HG03196 (cell line): ENCODE data around the gene CTBP1.
A peak's percentile ranks its signal among the peaks of the same experiment; 100 is the strongest.

Source experiments
- ATAC-seq: cut with Tn5 transposase; IDR thresholded peaks from one replicate; pipeline ENCODE4 v1.9.1; 2021; ENCODE audit not compliant: unreplicated experiment

CTBP1 gene

DNA sequence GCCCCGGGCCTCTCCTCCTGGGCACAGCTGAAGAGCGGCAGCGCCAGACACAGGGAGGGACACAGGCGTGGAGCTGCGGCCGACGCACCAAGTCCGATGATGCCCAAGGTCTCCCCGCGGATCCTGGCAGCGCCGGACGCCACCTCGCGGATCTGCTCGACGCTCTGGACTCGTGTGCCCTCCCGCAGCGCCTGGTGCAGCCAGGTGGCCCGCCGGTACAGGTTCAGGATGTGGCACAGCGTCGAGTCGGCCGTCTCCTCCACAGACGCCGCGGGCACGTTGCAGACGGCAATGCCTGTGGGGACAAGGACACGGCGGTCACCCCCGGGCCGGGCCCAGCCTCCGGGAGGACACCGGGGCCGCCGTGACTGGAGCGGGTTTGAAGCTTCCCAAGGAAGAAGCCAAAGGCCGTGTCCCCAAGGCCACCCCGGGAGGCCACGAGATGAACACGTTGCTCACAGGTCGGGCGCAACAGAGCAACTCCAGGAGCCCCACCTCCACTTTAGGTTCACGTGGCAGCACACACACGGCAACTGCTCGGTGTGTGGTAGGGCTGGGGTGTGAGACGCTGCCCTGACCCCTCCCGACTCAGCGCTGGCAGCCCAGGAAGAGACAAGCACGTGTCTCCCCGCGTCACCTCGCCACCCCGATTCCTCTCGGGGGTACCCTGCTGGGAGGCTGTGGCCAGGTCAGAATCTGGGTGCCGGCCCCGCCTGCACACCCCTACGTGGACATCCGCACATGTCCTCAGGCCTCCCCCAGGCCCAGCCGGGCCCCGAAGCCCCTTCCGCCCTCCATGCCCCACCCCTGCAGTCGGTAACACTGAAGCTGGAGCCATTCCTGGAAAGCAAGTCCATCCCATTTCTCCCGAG, 23.4 kb downstream of the CTBP1 start:
- ATAC-seq, result no peak

- no peak for ATAC-seq
Measured at GRCh38 chr4:1223841-1224809, 24.8 kb downstream of the CTBP1 start.

GRCh38 chr4:1222938-1223690, 25.8 kb downstream of the CTBP1 start:
- no peak for ATAC-seq

GRCh38 chr4:1222036-1222789, 26.7 kb downstream of the CTBP1 start:
- ATAC-seq, result no peak

DNA sequence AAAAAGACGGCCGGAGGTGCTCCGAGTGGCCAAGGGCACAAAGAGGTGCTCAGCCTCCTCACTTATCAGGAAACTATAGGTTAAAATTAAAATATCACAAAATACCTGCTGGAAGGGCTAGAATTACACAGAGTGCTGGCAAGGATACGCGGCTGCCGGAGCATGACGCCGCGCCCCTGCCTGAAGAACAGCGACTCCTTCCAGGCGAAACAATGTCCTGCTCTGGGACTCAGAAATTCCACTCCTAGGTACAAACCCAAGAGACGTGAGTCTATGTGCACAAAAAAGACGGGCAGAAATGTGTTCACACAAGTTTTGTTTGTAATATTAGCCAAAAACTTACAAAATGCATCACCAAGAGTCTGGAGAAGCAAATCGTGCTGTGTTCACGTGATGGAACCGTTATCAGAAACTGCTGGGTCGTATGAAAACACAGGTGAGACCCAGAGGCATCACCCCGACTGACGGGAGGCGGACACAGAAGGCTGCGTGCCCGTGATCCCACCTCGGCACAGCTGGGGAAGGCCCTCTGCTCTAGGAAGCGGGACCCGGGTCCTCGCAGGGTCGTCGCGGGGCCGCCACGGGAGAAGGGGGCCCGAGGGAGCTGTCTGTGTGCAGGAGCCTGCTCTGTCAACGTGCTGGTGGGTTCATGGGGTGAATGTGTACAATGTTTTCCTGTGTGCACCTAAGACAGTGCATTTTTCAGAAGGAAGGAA, 27.6 kb downstream of the CTBP1 start:
- no peak for ATAC-seq

DNA sequence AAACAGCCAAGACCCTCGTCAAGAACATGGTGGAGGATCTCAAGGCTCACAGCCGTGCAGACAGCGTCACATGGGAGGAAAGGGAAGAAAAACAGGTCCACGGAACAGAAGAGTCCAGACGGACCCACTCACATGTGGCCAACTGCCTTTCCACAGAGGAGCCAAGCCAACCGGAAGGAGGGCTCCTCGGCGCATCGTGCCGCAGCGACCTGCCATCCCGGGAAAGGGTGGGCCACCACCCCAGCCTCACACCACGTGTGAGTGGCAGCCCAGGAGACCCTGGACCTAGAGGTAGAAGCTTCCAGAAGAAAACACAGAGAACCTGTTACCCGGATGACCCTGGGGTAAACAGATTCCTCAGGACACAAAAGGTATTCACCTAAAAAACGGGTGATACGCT, 28.4 kb downstream of the CTBP1 start:
- no peak for ATAC-seq

GRCh38 chr4:1219566-1219950, 29.4 kb downstream of the CTBP1 start:
- no peak for ATAC-seq

GRCh38 chr4:1218634-1219565, 30.0 kb downstream of the CTBP1 start:
- ATAC-seq, result peak; percentile 66

- ATAC-seq, result no peak
Measured at GRCh38 chr4:1217366-1217765, 31.6 kb downstream of the CTBP1 start.

DNA sequence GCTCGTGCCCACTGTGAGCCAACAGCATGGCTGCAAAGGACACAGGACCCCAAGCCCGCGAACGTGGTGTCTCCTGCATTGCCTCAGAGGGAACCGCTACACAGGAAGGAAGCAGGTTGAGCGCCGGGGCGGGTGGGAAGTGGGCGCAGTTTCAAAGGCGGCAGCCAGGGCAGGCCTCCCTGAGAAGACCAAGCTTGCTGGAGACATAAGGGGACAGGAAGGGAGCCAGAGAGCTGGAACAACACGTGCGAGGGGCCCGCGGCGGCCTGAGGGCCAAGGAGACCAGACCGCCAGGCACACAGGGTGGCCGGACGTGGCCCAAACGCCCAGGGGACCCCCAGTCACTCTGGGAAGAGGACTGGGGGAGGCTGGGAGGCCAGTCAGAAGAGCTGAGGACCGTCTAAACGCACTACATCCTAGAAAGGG, 32.0 kb downstream of the CTBP1 start:
- ATAC-seq, result no peak

DNA sequence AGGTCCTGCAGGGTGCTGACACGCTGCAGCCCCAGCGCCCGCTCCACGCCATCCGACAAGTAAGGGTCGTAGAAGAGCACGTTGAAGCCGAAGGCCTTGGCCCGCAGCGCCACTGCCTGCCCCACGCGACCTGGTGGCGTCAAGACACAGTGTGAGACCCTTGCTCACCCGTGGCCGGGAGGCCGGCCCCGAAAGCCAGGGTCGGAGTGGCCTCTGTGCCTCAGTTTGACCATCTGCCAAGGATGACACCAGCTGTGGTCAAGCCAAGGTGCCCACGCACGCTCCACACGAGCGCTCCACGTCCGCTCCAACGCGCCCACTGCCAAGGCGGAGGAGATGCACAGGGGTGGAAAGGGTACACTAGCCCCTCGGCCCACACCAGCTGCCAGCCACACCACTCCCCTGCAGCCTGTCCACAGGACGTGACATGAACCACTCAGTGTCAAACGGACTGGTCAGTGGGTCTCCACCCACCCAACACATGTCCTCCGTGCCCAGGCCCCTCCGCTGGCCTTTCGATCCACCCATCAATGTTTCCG, 32.8 kb downstream of the CTBP1 start:
- no peak for ATAC-seq

- ATAC-seq, result no peak
Measured at GRCh38 chr4:1215141-1216075, 33.5 kb downstream of the CTBP1 start.

- ATAC-seq, result no peak
Measured at GRCh38 chr4:1214101-1215095, 34.5 kb downstream of the CTBP1 start.

GRCh38 chr4:1213336-1213995, 35.5 kb downstream of the CTBP1 start:
- no peak for ATAC-seq

DNA sequence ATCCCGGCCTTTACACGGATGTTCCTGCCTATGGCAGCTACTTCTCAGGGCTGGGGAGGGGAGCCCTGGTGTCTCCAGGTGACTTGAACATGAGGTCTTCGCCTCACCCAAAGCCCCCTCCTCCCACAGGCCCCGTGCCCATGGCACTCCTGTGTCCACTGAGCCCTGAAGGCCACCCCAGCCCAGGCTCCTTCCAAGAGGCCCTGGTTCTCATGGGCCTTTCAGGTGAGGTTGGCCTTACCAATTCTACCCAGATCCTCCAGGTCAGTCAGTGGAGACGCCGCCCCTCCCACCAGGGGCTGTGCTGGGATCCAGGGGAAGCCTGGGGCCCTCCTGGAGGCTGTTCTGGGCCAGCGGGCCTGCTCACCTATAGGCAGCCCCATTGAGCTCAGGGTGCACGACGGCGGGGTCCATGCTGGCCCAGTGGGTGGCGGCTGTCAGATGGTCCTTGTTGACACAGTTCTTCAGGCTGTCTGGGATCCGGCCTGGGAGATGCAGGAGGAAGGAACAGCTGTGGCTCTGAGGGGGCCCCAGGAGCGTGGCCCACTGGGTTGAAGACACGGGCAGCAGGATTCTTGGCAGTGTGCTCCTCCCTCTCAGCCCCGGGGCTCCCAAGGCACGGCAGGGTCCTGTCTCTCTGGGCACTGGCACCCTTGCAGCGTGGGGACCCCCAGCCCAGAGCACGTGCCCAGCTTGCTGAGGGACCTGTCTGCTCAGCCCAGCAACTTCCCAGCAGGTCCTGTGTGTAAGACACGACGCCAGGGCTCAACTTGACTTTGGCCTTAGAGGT, 36.2 kb downstream of the CTBP1 start:
- ATAC-seq, result no peak
